Measurements from ENCODE around the gene KMT2B.
"Not testable (repeated sequence)": the region's sequence is repeated elsewhere in the genome, so short reads cannot be mapped to it uniquely, and the experiment has no call there.

The KMT2B gene

GRCh38 chr19:35673121-35673804 is 44.5 kb upstream of the KMT2B start:
- in situ Hi-C loops (cut with HindIII; ENCODE audit: low sequenced_read_pairs) = no loop called here
- peak overlapping the region; percentile 32 for H3K4me3 ChIP-seq (ENCODE audit: low read depth, low read length)
- DNase-seq (ENCODE audit: low read depth) = no peak
- no peak for TF ChIP-seq CTCF (IDR thresholded peaks at IDR 0.05; ENCODE audit: low read depth, low read length, missing control alignments)

GRCh38 chr19:35675589-35676140 is 42.1 kb upstream of the KMT2B start:
- in situ Hi-C loops (cut with HindIII; ENCODE audit: low sequenced_read_pairs) = no loop called here
- no peak for TF ChIP-seq CTCF (IDR thresholded peaks at IDR 0.05; ENCODE audit: low read depth, low read length, missing control alignments)
- no peak overlapping the region for H3K4me3 ChIP-seq (ENCODE audit: low read depth, low read length)
- DNase-seq (ENCODE audit: low read depth) = no peak

- DNase-seq (ENCODE audit: low read depth) = no peak
- no peak overlapping the region for H3K4me3 ChIP-seq (ENCODE audit: low read depth, low read length)
- no peak for TF ChIP-seq CTCF (IDR thresholded peaks at IDR 0.05; ENCODE audit: low read depth, low read length, missing control alignments)
- in situ Hi-C loops (cut with HindIII; ENCODE audit: low sequenced_read_pairs) = no loop called here
These were observed 28.0 kb upstream of the KMT2B start for GRCh38 chr19:35689836-35690235.

- DNase-seq (ENCODE audit: low read depth); in situ Hi-C loops (cut with HindIII; ENCODE audit: low sequenced_read_pairs); H3K4me3 ChIP-seq (ENCODE audit: low read depth, low read length): not testable (repeated sequence)
These were observed 26.7 kb upstream of the KMT2B start for GRCh38 chr19:35691106-35691505.

- no peak for TF ChIP-seq CTCF (IDR thresholded peaks at IDR 0.05; ENCODE audit: low read depth, low read length, missing control alignments)
- no peak for DNase-seq (ENCODE audit: low read depth)
- H3K4me3 ChIP-seq (ENCODE audit: low read depth, low read length) = no peak overlapping the region
- in situ Hi-C loops (cut with HindIII; ENCODE audit: low sequenced_read_pairs) = no loop called here
These were observed 25.8 kb upstream of the KMT2B start for GRCh38 chr19:35692010-35692409.

- in situ Hi-C loops (cut with HindIII; ENCODE audit: low sequenced_read_pairs) = no loop called here
- H3K4me3 ChIP-seq (ENCODE audit: low read depth, low read length) = no peak overlapping the region
- no peak for DNase-seq (ENCODE audit: low read depth)
- TF ChIP-seq CTCF (IDR thresholded peaks at IDR 0.05; ENCODE audit: low read depth, low read length, missing control alignments) = no peak
These were observed 24.4 kb upstream of the KMT2B start for GRCh38 chr19:35693422-35693821.

- H3K4me3 ChIP-seq (ENCODE audit: low read depth, low read length) = no peak overlapping the region
- in situ Hi-C loops (cut with HindIII; ENCODE audit: low sequenced_read_pairs) = no loop called here
- DNase-seq (ENCODE audit: low read depth) = peak; percentile 56
- TF ChIP-seq CTCF (IDR thresholded peaks at IDR 0.05; ENCODE audit: low read depth, low read length, missing control alignments) = peak; percentile 99
These were observed 23.8 kb upstream of the KMT2B start for GRCh38 chr19:35693835-35694599.
